Dermis microvascular lymphatic vessel endothelial cell (primary cell): Measurements from ENCODE around the gene RBMS1. TPM values are rescaled to one million over a fixed set of nuclear protein-coding genes. Genes with fewer than 3 reads are reported as not detected.

Experiments used
- DNase-seq, 2 donors: peaks; one replicate each; pipeline versions ENCODE4 v3.0.0 to v3.0.0-alpha.2; 2010; ENCODE audit warnings: low read depth in 2 of 2
- total RNA-seq: library from RNA; depleted of rRNA; stranded (reverse); fragments of >200 nt; gene quantifications from 2 replicates; pipeline ENCODE4 v1.2.1, GENCODE V29; 2014

RBMS1 gene
- total RNA-seq, 1 donor from 2014 or later, result 55.1 TPM

- peak in 1 of 2 donors; percentile 75 for DNase-seq
Observed at GRCh38 chr2:160334028-160334741, 159.4 kb downstream of the RBMS1 start.

GRCh38 chr2:160333324-160334027 is 160.1 kb downstream of the RBMS1 start:
- no peak for DNase-seq

GRCh38 chr2:160332318-160332717 is 161.3 kb downstream of the RBMS1 start:
- DNase-seq, result peak; percentile 89 to 92

- DNase-seq, result no peak
Observed at GRCh38 chr2:160331258-160332025, 162.2 kb downstream of the RBMS1 start.

GRCh38 chr2:160328811-160329527 is 164.6 kb downstream of the RBMS1 start:
- DNase-seq, result no peak

GRCh38 chr2:160326786-160327185 is 166.8 kb downstream of the RBMS1 start:
- DNase-seq, result no peak

GRCh38 chr2:160325418-160325817 is 168.2 kb downstream of the RBMS1 start:
- DNase-seq, result peak in 1 of 2 donors; percentile 48

GRCh38 chr2:160324917-160325316 is 168.7 kb downstream of the RBMS1 start:
- no peak for DNase-seq

- DNase-seq, result peak; percentile 55 to 69
Observed at GRCh38 chr2:160324161-160324800, 169.3 kb downstream of the RBMS1 start.

- no peak for DNase-seq
Observed at GRCh38 chr2:160322320-160322719, 171.3 kb downstream of the RBMS1 start.

- no peak for DNase-seq
Observed at GRCh38 chr2:160321006-160321405, 172.6 kb downstream of the RBMS1 start.

- DNase-seq, result no peak
Observed at GRCh38 chr2:160319700-160320099, 173.9 kb downstream of the RBMS1 start.

- no peak for DNase-seq
Observed at GRCh38 chr2:160318218-160318617, 175.4 kb downstream of the RBMS1 start.

GRCh38 chr2:160317181-160318099 is 176.2 kb downstream of the RBMS1 start:
- no peak for DNase-seq

GRCh38 chr2:160315337-160315736 is 178.3 kb downstream of the RBMS1 start:
- DNase-seq, result peak; percentile 28 to 84

- DNase-seq, result peak in 1 of 2 donors; percentile 15
Observed at GRCh38 chr2:160310118-160310828, 183.3 kb downstream of the RBMS1 start.

GRCh38 chr2:160309585-160309984 is 184.0 kb downstream of the RBMS1 start:
- no peak for DNase-seq

- DNase-seq, result peak in 1 of 2 donors; percentile 55
Observed at GRCh38 chr2:160308915-160309314, 184.7 kb downstream of the RBMS1 start.

GRCh38 chr2:160308476-160308875 is 185.1 kb downstream of the RBMS1 start:
- no peak for DNase-seq
